Measurements from ENCODE around the gene MAFF.

DNA sequence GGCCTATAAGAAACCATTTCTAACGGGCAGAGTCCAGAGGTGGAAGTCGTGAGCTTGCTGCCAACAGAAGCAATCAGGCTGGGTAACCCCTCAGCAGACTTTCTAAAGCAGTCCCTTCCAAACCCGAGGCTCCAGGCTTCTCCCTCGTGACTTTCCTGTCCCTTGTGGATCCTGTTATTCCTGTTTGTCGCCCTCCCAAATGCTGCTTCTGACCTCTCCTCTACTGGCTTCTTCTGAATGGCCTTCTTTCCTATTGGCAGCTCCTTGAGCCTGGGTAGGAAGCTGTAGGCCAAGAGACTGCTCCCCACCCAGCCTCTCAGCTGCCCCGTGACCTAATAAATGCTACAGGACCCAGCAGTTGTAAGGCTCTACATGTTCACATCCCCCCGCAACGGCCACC is 35.0 kb downstream of the MAFF start:
- TF ChIP-seq, protein P1, sequence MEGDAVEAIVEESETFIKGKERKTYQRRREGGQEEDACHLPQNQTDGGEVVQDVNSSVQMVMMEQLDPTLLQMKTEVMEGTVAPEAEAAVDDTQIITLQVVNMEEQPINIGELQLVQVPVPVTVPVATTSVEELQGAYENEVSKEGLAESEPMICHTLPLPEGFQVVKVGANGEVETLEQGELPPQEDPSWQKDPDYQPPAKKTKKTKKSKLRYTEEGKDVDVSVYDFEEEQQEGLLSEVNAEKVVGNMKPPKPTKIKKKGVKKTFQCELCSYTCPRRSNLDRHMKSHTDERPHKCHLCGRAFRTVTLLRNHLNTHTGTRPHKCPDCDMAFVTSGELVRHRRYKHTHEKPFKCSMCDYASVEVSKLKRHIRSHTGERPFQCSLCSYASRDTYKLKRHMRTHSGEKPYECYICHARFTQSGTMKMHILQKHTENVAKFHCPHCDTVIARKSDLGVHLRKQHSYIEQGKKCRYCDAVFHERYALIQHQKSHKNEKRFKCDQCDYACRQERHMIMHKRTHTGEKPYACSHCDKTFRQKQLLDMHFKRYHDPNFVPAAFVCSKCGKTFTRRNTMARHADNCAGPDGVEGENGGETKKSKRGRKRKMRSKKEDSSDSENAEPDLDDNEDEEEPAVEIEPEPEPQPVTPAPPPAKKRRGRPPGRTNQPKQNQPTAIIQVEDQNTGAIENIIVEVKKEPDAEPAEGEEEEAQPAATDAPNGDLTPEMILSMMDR (IDR thresholded peaks at IDR 0.05): no peak
- TF ChIP-seq POLR2A (IDR thresholded peaks at IDR 0.05): no peak

Measured in thyroid gland (tissue), 4 donors.